Thoracic aorta (tissue), 2 donors: ENCODE results near the gene KIAA0753. TPM values are rescaled to one million over a fixed set of nuclear protein-coding genes. Genes with fewer than 3 reads are reported as not detected.

Source experiments
- ATAC-seq: fragments of 150-250 bp; one replicate; pipeline ENCODE4 v1.8.0; 2017; ENCODE audit warnings: low read depth; ENCODE audit not compliant: insufficient number of reproducible peaks, low FRiP score
- DNase-seq: peaks from one replicate; pipeline ENCODE4 v3.0.0-alpha.2; 2020; ENCODE audit warnings: low spot score
- H3K27ac ChIP-seq, 2 donors: fragments of 200-600 bp; sonication (generic); 1 replicate in 1 of 2; 2 replicates in 1 of 2; pipeline ENCODE4 v1.5.1; 2016; ENCODE audit warnings: mild to moderate bottlenecking in 2 of 2, moderate library complexity in 2 of 2
- H3K27me3 ChIP-seq: fragments of 200-600 bp; sonication (generic); replicated peaks from 2 replicates; pipeline ENCODE4 v1.6.0; 2016; ENCODE audit warnings: mild to moderate bottlenecking; ENCODE audit not compliant: insufficient read depth
- H3K36me3 ChIP-seq: fragments of 200-600 bp; sonication (generic); one replicate; pipeline ENCODE4 v1.5.1; 2016
- H3K4me1 ChIP-seq, 2 donors: fragments of 200-600 bp; sonication (generic); 1 replicate in 1 of 2; 2 replicates in 1 of 2; pipeline versions ENCODE4 v1.5.1 to v1.6.0; 2016; ENCODE audit warnings: low read depth in 2 of 2, mild to moderate bottlenecking in 1 of 2; ENCODE audit not compliant: control insufficient read depth in 1 of 2
- H3K4me3 ChIP-seq: fragments of 200-600 bp; sonication (generic); 2 replicates; pipeline ENCODE4 v1.5.1; 2016; ENCODE audit warnings: mild to moderate bottlenecking
- H3K9me3 ChIP-seq: fragments of 200-600 bp; sonication (generic); 2 replicates; pipeline ENCODE4 v1.5.1; 2016
- CTCF ChIP-seq: fragments of 200-600 bp; sonication (generic); IDR thresholded peaks from one replicate; pipeline ENCODE4 v1.5.1; 2019; ENCODE audit warnings: antibody characterized with exemption
- total RNA-seq, 2 donors: library from RNA; depleted of rRNA; stranded (reverse); fragments of >200 nt; gene quantifications; one replicate each; pipeline versions ENCODE4 v1.1.0 to v1.2.3, GENCODE V29; 2016

KIAA0753 gene
- total RNA-seq, 2 donors from 2014 or later = 15.9 to 27.5 TPM

GRCh38 chr17:6559753-6560215 is 80.7 kb downstream of the KIAA0753 start:
- no peak overlapping the region for H3K4me3 ChIP-seq
- TF ChIP-seq CTCF = no peak
- ATAC-seq (no peak), DNase-seq (no peak)
- no peaks in the 10 kb centered on the region for H3K27me3 ChIP-seq
- no peak overlapping the region for H3K27ac ChIP-seq
- H3K9me3 ChIP-seq = no peaks in the 10 kb centered on the region
- H3K4me1 ChIP-seq = peaks cover 6 to 13% of the 10 kb centered on the region in 2 donors
- H3K36me3 ChIP-seq = no peaks in the 10 kb centered on the region

DNA sequence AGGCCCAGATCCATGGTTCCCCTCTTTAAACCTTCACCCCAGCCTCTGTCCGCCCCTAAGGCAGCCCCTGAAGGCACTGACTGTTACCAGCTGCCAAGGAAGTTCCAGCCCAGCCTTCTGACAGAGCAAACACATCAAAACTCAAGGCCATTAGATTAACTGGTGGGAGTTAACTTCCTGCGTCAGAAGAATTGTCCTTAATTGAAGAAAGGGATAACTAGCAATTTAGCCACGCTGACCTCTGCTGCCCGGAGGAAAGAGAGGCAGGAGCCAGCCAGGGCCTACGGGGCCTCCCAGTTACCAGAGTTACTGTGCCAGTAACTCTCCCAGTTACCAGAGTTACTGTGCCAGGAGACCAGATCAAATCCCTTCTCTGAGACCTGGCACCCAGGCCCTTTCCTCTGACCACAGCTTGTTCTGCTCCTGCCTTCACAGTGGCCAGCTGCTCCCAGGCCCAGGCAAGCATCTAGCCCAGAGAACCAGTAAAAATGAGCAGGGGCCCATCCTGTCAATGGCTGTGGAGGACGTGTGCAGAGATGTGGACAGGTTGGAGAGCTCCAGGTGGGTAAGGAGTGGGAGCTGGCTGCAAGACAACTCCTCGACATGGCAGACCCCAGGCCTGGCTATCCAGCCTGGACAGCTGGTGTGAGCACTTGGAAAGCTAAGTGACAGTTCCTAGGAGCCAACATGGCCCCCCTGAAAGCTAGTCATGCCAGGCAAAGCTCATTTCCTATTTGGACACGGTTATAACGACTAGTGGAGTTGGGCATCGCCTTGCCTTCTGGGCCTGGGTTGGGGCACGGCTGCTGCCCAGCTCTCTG is 81.4 kb downstream of the KIAA0753 start:
- DNase-seq (no peak), ATAC-seq (no peak)
- H3K27ac ChIP-seq = no peak overlapping the region
- H3K36me3 ChIP-seq = no peaks in the 10 kb centered on the region
- TF ChIP-seq CTCF = no peak
- no peak overlapping the region for H3K4me3 ChIP-seq
- no peaks in the 10 kb centered on the region for H3K27me3 ChIP-seq
- peaks cover 6 to 14% of the 10 kb centered on the region in 2 donors for H3K4me1 ChIP-seq
- H3K9me3 ChIP-seq = no peaks in the 10 kb centered on the region

- H3K27ac ChIP-seq = no peak overlapping the region
- no peak overlapping the region for H3K4me3 ChIP-seq
- DNase-seq (no peak), ATAC-seq (no peak)
- no peak for TF ChIP-seq CTCF
- no peaks in the 10 kb centered on the region for H3K36me3 ChIP-seq
- H3K27me3 ChIP-seq = no peaks in the 10 kb centered on the region
- peaks cover 6 to 14% of the 10 kb centered on the region in 2 donors for H3K4me1 ChIP-seq
- H3K9me3 ChIP-seq = no peaks in the 10 kb centered on the region
Observed at GRCh38 chr17:6558276-6558675, 82.2 kb downstream of the KIAA0753 start.

DNA sequence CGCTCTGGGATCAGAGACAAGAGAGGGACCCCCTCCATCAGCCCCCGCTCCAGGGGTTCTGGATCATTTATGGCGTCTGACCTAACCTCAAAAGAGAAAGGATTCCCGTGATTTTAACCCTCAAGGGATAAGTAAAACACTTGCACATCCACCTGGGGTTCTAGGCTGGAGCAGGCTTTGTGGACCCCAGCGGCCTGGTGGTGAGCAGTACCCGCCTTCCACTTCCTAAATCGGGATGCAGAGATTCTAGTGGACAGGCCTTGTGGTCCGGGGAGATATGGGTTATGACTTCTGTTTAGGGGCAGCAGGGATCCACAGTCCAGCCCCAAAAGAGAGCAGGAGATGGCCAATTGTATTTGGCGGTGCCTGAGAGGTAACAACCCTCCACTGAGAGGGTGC is 83.5 kb downstream of the KIAA0753 start:
- H3K4me1 ChIP-seq = peaks cover 6 to 14% of the 10 kb centered on the region in 2 donors
- H3K4me3 ChIP-seq = peak overlapping the region; percentile 65

More for the DNA sequence above, 83.5 kb downstream of the KIAA0753 start:
- ATAC-seq (no peak), DNase-seq (no peak)
- no peak for TF ChIP-seq CTCF
- no peaks in the 10 kb centered on the region for H3K36me3 ChIP-seq
- no peak overlapping the region for H3K27ac ChIP-seq
- H3K9me3 ChIP-seq = no peaks in the 10 kb centered on the region
- H3K27me3 ChIP-seq = no peaks in the 10 kb centered on the region
